HG03342 (cell line): ENCODE results near the gene TMEM106B.

ENCODE experiments used
- ATAC-seq: cut with Tn5 transposase; IDR thresholded peaks from one replicate; pipeline ENCODE4 v1.9.1; 2021; ENCODE audit warnings: mild to moderate bottlenecking, moderate library complexity; ENCODE audit not compliant: unreplicated experiment

TMEM106B gene

DNA sequence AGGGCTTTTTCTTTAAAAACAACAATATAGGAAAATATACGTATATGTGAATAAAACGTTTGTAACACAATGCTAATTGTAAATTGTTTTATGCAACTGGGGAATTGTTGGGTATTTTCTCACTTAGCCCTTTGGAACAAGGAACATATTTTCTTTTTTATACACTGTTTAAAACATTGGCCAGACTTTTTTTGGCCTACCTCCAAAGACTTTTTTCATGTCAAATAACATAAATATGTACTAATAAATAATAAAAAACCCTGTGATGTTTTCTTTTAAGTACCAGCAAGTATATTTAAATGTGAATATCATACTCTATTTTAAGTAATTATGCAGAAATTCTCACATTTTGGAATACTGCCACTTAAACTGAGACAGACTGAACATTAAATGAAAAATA, 15.7 kb downstream of the TMEM106B start:
- ATAC-seq, result no peak

GRCh38 chr7:12228024-12228423, 16.9 kb downstream of the TMEM106B start:
- ATAC-seq, result no peak

DNA sequence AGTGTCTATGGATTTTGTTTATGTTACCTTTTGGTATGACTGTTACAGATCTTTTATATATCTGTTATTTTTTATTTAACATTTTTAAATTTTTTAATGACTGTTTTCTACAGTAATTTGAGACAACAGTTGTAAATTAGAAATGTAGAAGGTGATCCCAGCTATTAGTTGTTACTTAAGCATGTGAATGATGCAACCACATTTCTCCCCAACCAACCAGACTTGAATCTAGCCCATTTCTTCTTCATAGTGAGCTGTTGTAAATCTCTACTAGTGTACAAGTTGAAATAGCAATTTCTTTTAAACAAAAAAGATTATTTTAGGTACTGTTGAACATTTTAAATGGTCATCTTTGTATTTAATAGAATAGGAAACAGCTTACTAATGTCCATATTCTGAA, 18.0 kb downstream of the TMEM106B start:
- no peak for ATAC-seq

GRCh38 chr7:12231097-12231496, 20.0 kb downstream of the TMEM106B start:
- ATAC-seq, result no peak

DNA sequence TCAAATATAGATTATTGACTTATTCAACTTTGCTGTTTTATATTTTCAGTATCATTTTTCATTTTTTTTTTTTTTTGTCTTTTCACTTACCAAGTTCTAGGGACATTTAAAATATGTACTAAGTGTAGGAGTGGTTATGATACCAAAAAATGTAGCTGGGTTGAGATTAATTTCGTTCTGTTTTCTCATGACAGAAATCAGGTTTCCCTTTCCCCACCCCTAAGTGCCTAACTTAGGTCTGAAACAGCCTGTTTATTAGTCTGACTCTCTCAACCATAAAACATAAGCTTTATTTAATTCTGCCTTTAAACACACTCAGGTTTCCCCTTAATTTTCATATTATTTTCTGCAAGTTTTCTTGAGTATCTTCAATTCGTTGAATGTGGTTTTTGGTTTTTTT, 22.1 kb downstream of the TMEM106B start:
- ATAC-seq, result no peak

- ATAC-seq, result no peak
Observed at GRCh38 chr7:12234334-12234865, 23.3 kb downstream of the TMEM106B start.

GRCh38 chr7:12235970-12236369, 24.9 kb downstream of the TMEM106B start:
- ATAC-seq, result no peak

GRCh38 chr7:12237007-12237406, 25.9 kb downstream of the TMEM106B start:
- no peak for ATAC-seq

- ATAC-seq, result no peak
Observed at GRCh38 chr7:12239806-12240205, 28.7 kb downstream of the TMEM106B start.

GRCh38 chr7:12244129-12244528, 33.0 kb downstream of the TMEM106B start:
- ATAC-seq, result no peak

- no peak for ATAC-seq
Observed at GRCh38 chr7:12244694-12245093, 33.6 kb downstream of the TMEM106B start.

- ATAC-seq, result no peak
Observed at GRCh38 chr7:12249706-12250105, 38.6 kb downstream of the TMEM106B start.

GRCh38 chr7:12250232-12250631, 39.1 kb downstream of the TMEM106B start:
- no peak for ATAC-seq

- ATAC-seq, result no peak
Observed at GRCh38 chr7:12256090-12256489, 45.0 kb downstream of the TMEM106B start.

DNA sequence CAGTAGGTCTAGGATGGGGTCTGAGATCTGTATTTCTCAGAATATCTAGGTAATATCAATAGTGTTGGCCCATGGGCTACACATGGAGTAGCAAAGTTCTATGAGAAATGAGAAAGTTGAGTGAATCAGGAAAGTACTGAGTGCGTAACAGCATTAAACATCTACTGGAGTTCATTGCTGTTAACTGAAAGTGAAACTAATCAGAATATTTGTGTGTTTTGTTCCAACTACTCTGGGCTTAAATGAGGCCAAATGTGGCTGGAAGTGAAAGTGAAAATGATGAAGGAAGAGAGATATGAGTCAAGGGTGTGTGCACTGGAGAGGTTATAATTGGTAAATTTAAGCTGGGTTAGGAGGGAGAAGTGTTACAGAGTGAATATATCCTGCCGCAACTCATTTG, 46.5 kb downstream of the TMEM106B start:
- peak; percentile 100 for ATAC-seq

DNA sequence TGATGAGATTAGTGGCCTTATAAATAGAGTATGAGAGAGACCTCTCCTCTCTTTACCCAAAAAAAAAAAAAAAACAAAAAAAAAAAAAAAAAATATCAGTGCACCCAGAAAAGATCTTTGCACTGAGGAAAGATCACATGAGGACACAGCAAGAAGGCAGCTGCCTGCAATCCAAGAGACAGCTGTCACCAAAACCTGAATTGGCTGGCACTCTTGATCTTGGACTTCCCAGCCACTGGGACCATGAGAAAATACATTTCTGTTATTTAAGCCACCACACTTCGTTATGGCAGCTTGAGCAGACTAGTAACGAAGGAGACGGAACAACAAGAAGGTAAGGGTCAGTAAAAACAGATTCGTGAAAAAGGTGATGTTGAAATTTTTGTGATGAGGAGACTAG, 47.0 kb downstream of the TMEM106B start:
- ATAC-seq, result no peak

DNA sequence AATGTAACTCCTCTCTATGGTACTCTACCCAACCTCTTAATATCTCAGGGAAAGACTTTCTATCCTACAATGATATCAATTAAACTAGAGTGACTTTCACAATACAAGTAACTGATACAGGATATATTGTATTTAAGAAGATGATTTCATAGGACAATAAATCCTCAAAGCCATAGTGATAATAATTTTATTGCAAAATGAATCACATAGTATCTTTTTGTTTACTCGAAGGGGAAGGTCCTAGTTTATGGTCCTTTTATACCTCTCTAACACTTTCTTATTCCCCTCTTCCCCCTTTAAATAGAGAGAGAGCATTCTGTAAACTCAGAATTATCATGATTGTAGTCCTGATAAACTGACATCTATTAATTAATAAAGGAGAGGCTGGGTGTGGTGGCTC, 56.4 kb downstream of the TMEM106B start:
- ATAC-seq, result no peak

GRCh38 chr7:12269100-12269895, 58.2 kb downstream of the TMEM106B start:
- ATAC-seq, result no peak

- no peak for ATAC-seq
Observed at GRCh38 chr7:12281038-12281437, 69.9 kb downstream of the TMEM106B start.

DNA sequence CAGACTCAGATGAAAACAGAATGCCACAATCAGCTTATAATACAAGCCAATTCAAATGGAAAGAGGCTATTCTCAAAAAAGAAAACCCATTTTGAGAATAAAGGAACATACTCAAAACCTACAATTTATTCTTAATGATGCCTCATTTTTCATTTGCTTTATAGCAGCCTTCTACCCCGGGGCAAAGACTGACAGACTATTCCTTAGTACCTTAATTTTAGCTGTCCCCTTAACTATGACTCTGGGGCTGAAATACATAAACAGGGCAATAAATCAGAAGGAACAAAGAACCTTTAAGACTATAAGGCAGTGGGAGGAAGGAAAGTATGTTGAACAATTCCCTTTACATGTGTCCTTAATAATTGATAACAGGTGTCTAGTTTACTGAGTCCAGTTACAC, 76.8 kb downstream of the TMEM106B start:
- no peak for ATAC-seq

DNA sequence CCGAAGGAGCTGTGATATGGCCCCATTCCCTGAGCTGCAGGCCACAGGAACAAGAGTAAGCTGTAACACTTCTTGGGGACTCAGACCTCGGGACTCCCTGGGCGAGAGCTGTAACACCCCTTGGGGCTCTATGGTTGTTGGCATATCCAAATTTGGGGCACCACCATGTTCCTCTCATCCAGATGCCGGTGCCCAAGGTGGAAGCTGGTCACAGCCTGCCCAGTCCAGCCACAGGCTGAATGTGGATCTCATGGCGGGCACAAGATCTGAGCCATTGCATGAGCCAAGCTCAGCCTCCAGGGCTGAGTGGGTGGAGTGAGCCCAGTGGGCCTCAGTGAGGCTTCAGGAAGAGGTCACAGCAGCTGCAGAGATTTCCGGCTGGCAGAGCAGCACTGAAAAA, 78.9 kb downstream of the TMEM106B start:
- ATAC-seq, result no peak

DNA sequence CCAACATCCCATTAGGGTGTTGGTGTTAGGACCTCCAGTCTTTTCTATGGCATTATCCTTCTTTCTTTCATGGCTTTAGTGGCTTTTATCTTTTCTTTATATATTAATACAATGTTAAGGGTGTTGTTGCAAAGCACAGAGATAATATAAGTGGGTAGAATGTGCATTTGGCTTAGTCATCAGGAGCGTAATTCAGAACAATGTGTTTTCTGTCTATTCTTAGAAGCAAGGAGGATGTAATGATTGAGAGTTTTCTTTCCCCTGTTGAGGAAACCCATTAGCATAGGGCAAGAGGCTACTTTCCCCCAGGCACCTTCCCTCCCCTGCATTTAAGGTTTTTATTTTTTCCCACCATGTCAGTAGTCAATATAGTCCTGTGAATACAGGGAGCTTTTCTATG, 79.7 kb downstream of the TMEM106B start:
- ATAC-seq, result no peak

DNA sequence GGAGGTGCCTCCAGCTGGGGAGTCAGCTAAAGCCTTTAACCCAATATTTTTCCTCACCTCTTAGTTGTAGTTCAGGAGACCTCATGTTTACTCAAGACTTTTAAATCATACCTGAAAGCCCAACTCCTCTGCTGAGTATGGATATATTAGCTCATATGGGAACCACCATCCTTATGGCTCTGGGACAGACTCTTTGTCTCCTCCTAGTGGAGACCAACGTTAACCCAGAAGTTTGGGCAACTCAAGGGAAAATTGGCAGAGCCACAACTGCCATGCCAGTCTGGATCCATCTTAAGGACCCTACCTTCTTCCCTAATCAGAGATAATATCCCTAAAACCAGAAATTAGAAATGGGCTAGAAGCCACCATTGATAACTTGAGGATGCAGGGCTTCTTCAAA, 80.8 kb downstream of the TMEM106B start:
- no peak for ATAC-seq
